ENCODE data around the gene OR5AP2. TPM values are rescaled to one million over a fixed set of nuclear protein-coding genes. Genes with fewer than 3 reads are reported as not detected.
"Not testable (repeated sequence)": the region's sequence is repeated elsewhere in the genome, so short reads cannot be mapped to it uniquely, and the experiment has no call there.

The OR5AP2 gene
- total RNA-seq, 1 donor from 2014 or later: not detected

DNA sequence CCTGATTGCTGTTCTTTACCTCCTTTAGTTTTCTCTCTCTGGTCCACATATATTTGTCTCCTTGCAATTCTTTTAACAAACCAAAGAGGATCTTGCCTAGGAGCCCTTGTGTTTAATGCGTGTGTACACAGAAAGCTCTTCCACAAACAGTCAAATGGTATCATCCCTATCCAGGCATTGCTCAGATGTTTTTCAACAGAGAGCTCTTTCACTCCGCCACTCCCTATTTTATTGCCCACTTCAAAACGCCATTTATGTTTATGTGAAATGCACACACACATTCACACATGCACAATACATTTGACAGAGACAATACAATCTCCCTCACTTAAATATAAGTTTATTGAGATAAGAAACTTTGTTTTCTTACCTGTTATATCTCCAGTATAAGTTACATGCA lies 4.7 kb downstream of the OR5AP2 start:
- H3K27ac Mint-ChIP-seq: no peak overlapping the region
- H3K27me3 Mint-ChIP-seq (ENCODE audit: low read depth): peaks cover 12% of the 10 kb centered on the region
- H3K4me3 Mint-ChIP-seq: no peak overlapping the region
- H3K4me1 Mint-ChIP-seq: no peaks in the 10 kb centered on the region
- H3K9me3 Mint-ChIP-seq: peaks cover 7% of the 10 kb centered on the region
- DNase-seq (ENCODE audit: low spot score in 2 of 2, unreplicated experiment in 2 of 2): no peak
- TF ChIP-seq, protein P1, sequence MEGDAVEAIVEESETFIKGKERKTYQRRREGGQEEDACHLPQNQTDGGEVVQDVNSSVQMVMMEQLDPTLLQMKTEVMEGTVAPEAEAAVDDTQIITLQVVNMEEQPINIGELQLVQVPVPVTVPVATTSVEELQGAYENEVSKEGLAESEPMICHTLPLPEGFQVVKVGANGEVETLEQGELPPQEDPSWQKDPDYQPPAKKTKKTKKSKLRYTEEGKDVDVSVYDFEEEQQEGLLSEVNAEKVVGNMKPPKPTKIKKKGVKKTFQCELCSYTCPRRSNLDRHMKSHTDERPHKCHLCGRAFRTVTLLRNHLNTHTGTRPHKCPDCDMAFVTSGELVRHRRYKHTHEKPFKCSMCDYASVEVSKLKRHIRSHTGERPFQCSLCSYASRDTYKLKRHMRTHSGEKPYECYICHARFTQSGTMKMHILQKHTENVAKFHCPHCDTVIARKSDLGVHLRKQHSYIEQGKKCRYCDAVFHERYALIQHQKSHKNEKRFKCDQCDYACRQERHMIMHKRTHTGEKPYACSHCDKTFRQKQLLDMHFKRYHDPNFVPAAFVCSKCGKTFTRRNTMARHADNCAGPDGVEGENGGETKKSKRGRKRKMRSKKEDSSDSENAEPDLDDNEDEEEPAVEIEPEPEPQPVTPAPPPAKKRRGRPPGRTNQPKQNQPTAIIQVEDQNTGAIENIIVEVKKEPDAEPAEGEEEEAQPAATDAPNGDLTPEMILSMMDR (IDR thresholded peaks at IDR 0.05; ENCODE audit: unreplicated experiment): no peak
- H3K36me3 Mint-ChIP-seq: no peaks in the 10 kb centered on the region

DNA sequence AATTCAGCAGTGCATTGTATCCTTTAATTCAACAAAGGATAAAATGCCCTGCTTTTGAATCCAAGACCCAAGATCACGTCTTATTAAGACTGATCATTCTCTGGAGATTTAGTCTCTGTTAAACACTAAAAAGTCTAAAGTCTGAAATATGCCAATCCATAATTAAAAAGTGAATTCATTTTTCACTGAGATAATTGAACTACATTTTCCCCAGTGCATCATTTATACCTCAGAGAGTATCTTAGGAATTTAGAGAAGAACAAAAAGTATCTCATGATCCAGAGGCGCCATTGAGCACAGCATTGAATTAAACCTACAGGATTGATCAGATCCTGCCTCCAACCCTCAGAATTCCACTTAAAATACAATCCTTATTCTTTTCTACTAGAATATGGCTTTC lies 5.4 kb downstream of the OR5AP2 start:
- TF ChIP-seq, protein P1 (IDR thresholded peaks at IDR 0.05; ENCODE audit: unreplicated experiment): no peak

DNA sequence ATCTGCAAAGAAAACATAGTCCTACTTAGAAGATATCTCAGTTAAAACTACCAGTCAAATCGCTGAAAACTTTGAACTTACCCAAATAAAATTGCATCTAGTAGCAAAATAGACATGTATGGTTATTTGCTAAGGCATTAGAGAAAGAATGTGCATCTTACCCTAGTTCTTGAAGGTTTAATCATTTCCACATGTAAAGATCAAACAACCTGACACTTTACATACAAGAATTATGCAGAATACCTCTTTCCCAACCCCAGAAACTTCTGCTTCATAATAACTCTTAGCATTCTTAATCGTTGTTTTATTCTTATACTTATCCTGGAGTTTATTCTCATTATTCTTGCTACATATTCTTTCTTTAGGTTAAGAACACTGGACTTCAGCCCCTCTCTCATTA lies 9.9 kb downstream of the OR5AP2 start:
- DNase-seq (ENCODE audit: low spot score in 2 of 2, unreplicated experiment in 2 of 2): no peak
- TF ChIP-seq, protein P1 (IDR thresholded peaks at IDR 0.05; ENCODE audit: unreplicated experiment): no peak
- Mint-ChIP-seq H3K36me3 (no peaks in the 10 kb centered on the region), H3K4me3 (no peak overlapping the region), H3K27ac (no peak overlapping the region), H3K9me3 (no peaks in the 10 kb centered on the region), H3K27me3 (ENCODE audit: low read depth) (peaks cover 14% of the 10 kb centered on the region), H3K4me1 (peaks cover 6% of the 10 kb centered on the region)

More for the DNA sequence above, 5.4 kb downstream of the OR5AP2 start:
- no peak for DNase-seq (ENCODE audit: low spot score in 2 of 2, unreplicated experiment in 2 of 2)
- H3K27me3 Mint-ChIP-seq (ENCODE audit: low read depth): peaks cover 12% of the 10 kb centered on the region
- H3K9me3 Mint-ChIP-seq: peaks cover 7% of the 10 kb centered on the region
- no peaks in the 10 kb centered on the region for H3K4me1 Mint-ChIP-seq
- no peak overlapping the region for H3K4me3 Mint-ChIP-seq
- no peaks in the 10 kb centered on the region for H3K36me3 Mint-ChIP-seq
- H3K27ac Mint-ChIP-seq: no peak overlapping the region

DNA sequence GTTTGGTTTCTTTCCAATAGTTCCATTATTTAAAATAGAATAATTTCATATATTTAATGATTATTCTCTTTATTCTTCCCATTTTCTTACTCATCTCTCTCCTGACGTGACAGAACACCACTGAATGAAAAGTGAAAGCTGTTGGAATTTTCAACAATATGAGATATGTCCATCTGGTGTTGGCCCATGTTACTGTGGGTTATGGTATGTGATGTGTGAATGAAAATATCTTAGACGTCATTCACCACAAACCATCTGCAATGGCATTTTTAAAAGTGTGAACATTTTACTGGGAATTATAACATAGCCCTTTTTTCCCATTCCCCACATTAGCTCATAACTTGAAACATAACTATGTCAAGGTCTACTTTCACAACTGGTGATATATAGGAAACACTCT lies 16.3 kb downstream of the OR5AP2 start:
- H3K9me3 Mint-ChIP-seq: no peaks in the 10 kb centered on the region
- H3K4me1 Mint-ChIP-seq: peaks cover 20% of the 10 kb centered on the region
- no peak for DNase-seq (ENCODE audit: low spot score in 2 of 2, unreplicated experiment in 2 of 2)
- H3K4me3 Mint-ChIP-seq: no peak overlapping the region
- TF ChIP-seq, protein P1 (IDR thresholded peaks at IDR 0.05; ENCODE audit: unreplicated experiment): no peak
- no peaks in the 10 kb centered on the region for H3K36me3 Mint-ChIP-seq
- H3K27ac Mint-ChIP-seq: no peak overlapping the region
- no peaks in the 10 kb centered on the region for H3K27me3 Mint-ChIP-seq (ENCODE audit: low read depth)

DNA sequence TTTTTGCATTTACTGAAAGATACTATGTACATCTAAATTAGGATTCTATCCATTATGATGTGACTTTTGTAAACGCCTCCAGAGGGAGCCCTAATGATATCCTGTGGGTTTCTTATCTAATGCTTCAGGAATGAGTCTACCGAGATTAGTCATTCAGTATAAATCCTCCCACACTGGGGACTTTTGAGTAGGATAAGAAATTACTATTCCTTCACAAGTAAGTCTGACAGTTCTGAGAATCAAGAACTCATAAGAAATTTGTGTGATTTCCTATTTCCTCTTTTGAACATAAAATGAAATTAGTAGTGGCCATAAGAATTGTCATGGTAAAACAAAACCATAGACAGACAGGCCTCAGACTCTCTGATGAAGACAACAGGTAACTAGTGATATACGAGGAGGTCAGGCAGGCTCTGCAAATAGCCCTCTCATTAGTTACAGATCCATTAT lies 17.6 kb downstream of the OR5AP2 start:
- DNase-seq (ENCODE audit: low spot score in 2 of 2, unreplicated experiment in 2 of 2): no peak
- Mint-ChIP-seq H3K36me3 (no peaks in the 10 kb centered on the region), H3K9me3 (no peaks in the 10 kb centered on the region), H3K27me3 (ENCODE audit: low read depth) (peaks cover 2% of the 10 kb centered on the region), H3K27ac (peak overlapping the region; percentile 75), H3K4me1 (peaks cover 16% of the 10 kb centered on the region), H3K4me3 (no peak overlapping the region)
- TF ChIP-seq, protein P1 (IDR thresholded peaks at IDR 0.05; ENCODE audit: unreplicated experiment): peak; percentile 35

DNA sequence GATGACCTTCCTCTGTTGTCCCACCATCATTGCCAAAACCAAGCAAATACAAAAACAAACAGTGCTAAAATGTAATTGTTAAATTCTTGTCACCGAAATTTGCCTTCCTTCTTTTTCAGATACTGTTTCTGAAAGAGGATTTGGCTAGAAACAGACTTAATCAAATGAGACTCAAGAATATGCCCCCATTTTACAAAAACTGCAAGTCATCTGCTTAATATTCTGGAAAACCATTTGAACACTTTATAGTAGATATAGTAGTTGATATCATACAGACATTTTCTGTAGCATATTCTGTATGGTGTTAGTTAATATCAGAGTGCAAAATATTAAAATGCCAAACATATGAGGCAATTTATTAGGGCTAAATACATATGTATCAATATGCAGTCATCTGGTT lies 31.1 kb downstream of the OR5AP2 start:
- H3K9me3 Mint-ChIP-seq: no peaks in the 10 kb centered on the region
- TF ChIP-seq, protein P1 (IDR thresholded peaks at IDR 0.05; ENCODE audit: unreplicated experiment): no peak
- no peaks in the 10 kb centered on the region for H3K36me3 Mint-ChIP-seq
- no peak overlapping the region for H3K4me3 Mint-ChIP-seq
- H3K27me3 Mint-ChIP-seq (ENCODE audit: low read depth): no peaks in the 10 kb centered on the region
- H3K4me1 Mint-ChIP-seq: no peaks in the 10 kb centered on the region
- H3K27ac Mint-ChIP-seq: no peak overlapping the region
- DNase-seq (ENCODE audit: low spot score in 2 of 2, unreplicated experiment in 2 of 2): no peak

DNA sequence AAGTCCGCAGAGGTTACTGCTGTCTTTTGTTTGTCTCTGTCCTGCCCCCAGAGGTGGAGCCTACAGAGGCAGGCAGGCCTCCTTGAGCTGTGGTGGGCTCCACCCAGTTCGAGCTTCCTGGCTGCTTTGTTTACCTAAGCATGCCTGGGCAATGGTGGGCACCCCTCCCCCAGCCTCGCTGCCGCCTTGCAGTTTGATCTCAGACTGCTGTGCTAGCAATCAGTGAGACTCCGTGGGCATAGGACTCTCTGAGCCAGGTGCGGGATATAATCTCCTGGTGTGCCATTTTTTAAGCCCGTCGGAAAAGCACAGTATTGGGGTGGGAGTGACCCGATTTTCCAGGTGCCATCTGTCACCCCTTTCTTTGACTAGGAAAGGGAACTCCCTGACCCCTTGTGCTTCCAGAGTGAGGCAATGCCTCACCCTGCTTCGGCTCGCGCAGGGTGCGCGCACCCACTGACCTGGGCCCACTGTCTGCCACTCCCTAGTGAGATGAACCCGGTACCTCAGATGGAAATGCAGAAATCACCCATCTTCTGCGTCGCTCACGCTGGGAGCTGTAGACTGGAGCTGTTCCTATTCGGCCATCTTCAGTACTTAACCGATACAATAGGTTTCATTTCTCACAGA lies 50.0 kb downstream of the OR5AP2 start:
- peaks cover 20% of the 10 kb centered on the region for H3K9me3 Mint-ChIP-seq
- H3K27ac Mint-ChIP-seq; H3K36me3 Mint-ChIP-seq; DNase-seq (ENCODE audit: low spot score in 2 of 2, unreplicated experiment in 2 of 2); H3K4me3 Mint-ChIP-seq; H3K27me3 Mint-ChIP-seq (ENCODE audit: low read depth); H3K4me1 Mint-ChIP-seq: not testable (repeated sequence)

Measured in mesothelial cell of epicardium (in vitro differentiated cells).